Measurements from ENCODE around the gene TSG101.

GRCh38 chr11:18526130-18526520 is 617 bp downstream of the TSG101 start:
- no peak for TF ChIP-seq ETS1 (IDR thresholded peaks at IDR 0.05)
- TF ChIP-seq REST (IDR thresholded peaks at IDR 0.05; ENCODE audit: unreplicated experiment): no peak
